Measurements from ENCODE around the gene SERPINA9.

The SERPINA9 gene

DNA sequence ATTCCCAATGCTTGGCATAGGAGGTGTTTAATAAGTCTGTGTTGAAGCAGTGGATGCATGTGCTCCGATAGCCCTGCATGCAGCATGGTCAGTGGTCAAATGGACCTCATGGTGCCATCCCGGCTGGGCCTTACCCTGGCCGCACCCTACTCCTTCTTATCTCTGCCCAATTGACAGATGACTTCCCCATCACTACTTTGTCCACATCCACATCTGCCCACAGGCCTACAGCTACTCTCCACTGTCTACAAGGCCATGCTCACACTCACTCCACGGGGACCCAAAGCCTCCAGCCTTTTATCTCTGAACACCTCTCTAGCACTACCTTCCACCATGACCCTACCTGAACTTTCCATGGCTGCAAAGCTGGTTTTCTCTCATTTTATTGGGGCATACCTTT lies 34.9 kb downstream of the SERPINA9 start:
- no peak for DNase-seq (ENCODE audit: low read depth)
- no peak for TF ChIP-seq CTCF (IDR thresholded peaks at IDR 0.05; ENCODE audit: insufficient read depth, low read depth, low read length, missing control alignments)
- no peak overlapping the region for H3K4me3 ChIP-seq (ENCODE audit: low read depth, low read length)

GRCh38 chr14:94439453-94440057 lies 36.4 kb downstream of the SERPINA9 start:
- TF ChIP-seq CTCF (IDR thresholded peaks at IDR 0.05; ENCODE audit: insufficient read depth, low read depth, low read length, missing control alignments), result peak; percentile 14
- peak; percentile 29 for DNase-seq (ENCODE audit: low read depth)
- no peak overlapping the region for H3K4me3 ChIP-seq (ENCODE audit: low read depth, low read length)

DNA sequence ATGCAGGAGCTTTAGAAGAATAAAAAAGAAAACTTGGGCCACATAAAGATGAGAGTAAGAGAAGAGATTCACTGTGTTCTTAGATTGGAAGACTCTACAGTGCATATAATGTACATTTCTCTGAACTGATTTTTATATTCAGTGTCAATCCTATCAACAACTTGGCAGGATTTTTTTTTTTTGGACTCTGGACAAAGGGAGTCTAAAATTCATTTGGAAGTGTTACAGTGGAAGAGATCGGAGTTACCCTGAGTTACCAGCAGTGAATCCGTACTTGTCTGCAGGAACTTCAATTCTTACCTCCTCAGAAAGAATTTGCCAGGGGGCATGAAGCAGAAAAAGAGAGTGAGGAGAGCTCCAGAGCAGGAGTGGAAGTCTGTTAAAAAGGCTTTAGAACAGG lies 47.4 kb downstream of the SERPINA9 start:
- no peak for TF ChIP-seq CTCF (IDR thresholded peaks at IDR 0.05; ENCODE audit: insufficient read depth, low read depth, low read length, missing control alignments)
- DNase-seq (ENCODE audit: low read depth), result no peak
- no peak overlapping the region for H3K4me3 ChIP-seq (ENCODE audit: low read depth, low read length)

DNA sequence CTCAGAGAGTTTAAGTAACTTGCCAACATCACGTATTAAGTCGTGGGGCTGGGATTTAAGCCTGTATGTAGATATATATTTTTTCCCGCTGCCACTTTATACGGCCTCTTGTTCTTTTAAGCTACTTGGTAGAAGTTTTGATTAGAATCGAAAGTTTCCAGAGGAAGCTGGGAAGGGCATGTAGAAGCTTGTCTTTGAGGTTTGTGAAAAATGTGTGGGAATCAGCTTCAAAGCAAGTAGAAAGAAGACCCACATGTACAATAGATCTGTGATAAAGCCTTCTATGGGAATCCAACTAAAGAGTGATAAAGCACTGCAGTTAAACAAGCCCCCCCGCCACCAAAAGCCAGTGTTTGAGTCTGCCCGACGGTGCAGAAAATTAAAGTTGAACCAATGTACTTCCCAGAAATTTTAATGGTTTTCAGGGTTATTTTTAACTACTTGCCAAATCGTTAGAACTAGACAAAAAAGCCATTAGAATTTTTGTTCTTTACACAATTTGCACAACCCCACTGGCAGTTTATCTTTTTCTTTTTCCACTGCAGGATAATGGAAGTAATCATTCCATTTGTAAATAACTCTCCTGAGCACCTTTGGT lies 48.9 kb downstream of the SERPINA9 start:
- TF ChIP-seq CTCF (IDR thresholded peaks at IDR 0.05; ENCODE audit: insufficient read depth, low read depth, low read length, missing control alignments), result no peak
- no peak for DNase-seq (ENCODE audit: low read depth)
- H3K4me3 ChIP-seq (ENCODE audit: low read depth, low read length), result no peak overlapping the region

- no peak for TF ChIP-seq CTCF (IDR thresholded peaks at IDR 0.05; ENCODE audit: insufficient read depth, low read depth, low read length, missing control alignments)
- no peak overlapping the region for H3K4me3 ChIP-seq (ENCODE audit: low read depth, low read length)
- DNase-seq (ENCODE audit: low read depth), result no peak
Measured at GRCh38 chr14:94426526-94426925, 49.5 kb downstream of the SERPINA9 start.

GRCh38 chr14:94424371-94424770 lies 51.6 kb downstream of the SERPINA9 start:
- DNase-seq (ENCODE audit: low read depth), result no peak
- H3K4me3 ChIP-seq (ENCODE audit: low read depth, low read length), result no peak overlapping the region
- no peak for TF ChIP-seq CTCF (IDR thresholded peaks at IDR 0.05; ENCODE audit: insufficient read depth, low read depth, low read length, missing control alignments)

All from GM12865 (cell line).